Smooth muscle cell (in vitro differentiated cells): ENCODE data around the gene PGLYRP2. TPM values are rescaled to one million over a fixed set of nuclear protein-coding genes. Genes with fewer than 3 reads are reported as not detected.

Source experiments
- DNase-seq: peaks from one replicate; lab custom pipeline; 2025; ENCODE audit not compliant: unreplicated experiment; lab: John Stamatoyannopoulos, UW
- H2AFZ ChIP-seq: fragments of 200-600 bp; sonication (generic); 2 replicates; pipeline ENCODE4 v1.6.0; 2016; ENCODE audit warnings: antibody characterized with exemption, low read depth, mild to moderate bottlenecking
- H3F3A ChIP-seq: fragments of 200-600 bp; sonication (generic); 2 replicates; pipeline ENCODE4 v1.6.0; 2017; ENCODE audit warnings: antibody characterized with exemption, low read depth
- H3K27ac ChIP-seq: fragments of 200-600 bp; sonication (generic); 2 replicates; pipeline ENCODE4 v1.5.1; 2016; ENCODE audit warnings: low read depth, mild to moderate bottlenecking
- H3K27me3 ChIP-seq: fragments of 200-600 bp; sonication (generic); 2 replicates; pipeline ENCODE4 v1.6.1; 2016; ENCODE audit warnings: low read depth, mild to moderate bottlenecking
- H3K36me3 ChIP-seq: fragments of 200-600 bp; sonication (generic); 2 replicates; pipeline ENCODE4 v1.5.1; 2016; ENCODE audit warnings: low read depth
- H3K4me1 ChIP-seq: fragments of 200-600 bp; sonication (generic); 2 replicates; pipeline ENCODE4 v1.5.1; 2016; ENCODE audit warnings: low read depth
- H3K4me2 ChIP-seq: fragments of 200-600 bp; sonication (generic); 2 replicates; pipeline ENCODE4 v1.6.0; 2016; ENCODE audit warnings: mild to moderate bottlenecking
- H3K4me3 ChIP-seq: fragments of 200-600 bp; sonication (generic); 2 replicates; pipeline ENCODE4 v1.5.1; 2016; ENCODE audit warnings: mild to moderate bottlenecking
- H3K79me2 ChIP-seq: fragments of 200-600 bp; sonication (generic); 2 replicates; pipeline ENCODE4 v1.6.0; 2016; ENCODE audit warnings: low read depth, mild to moderate bottlenecking
- H3K9ac ChIP-seq: fragments of 200-600 bp; sonication (generic); 2 replicates; pipeline ENCODE4 v1.6.0; 2016; ENCODE audit warnings: low read depth
- H3K9me3 ChIP-seq: fragments of 200-600 bp; sonication (generic); replicated peaks from 2 replicates; pipeline ENCODE4 v1.5.1; 2016; ENCODE audit warnings: low read depth
- H4K20me1 ChIP-seq: fragments of 200-600 bp; sonication (generic); 2 replicates; pipeline ENCODE4 v1.6.0; 2016; ENCODE audit warnings: low read depth
- CTCF ChIP-seq: fragments of 200-600 bp; sonication (generic); IDR thresholded peaks from 2 replicates; pipeline ENCODE4 v1.5.1; 2017; ENCODE audit warnings: borderline replicate concordance, mild to moderate bottlenecking, antibody characterized with exemption; ENCODE audit not compliant: insufficient read depth, poor library complexity, severe bottlenecking
- WGBS: methylation state at CpG from one replicate; pipeline ENCODE4 v1.1.7; 2016; ENCODE audit warnings: low lambda C conversion rate; 5-methylcytosine and 5-hydroxymethylcytosine counted together
- polyA plus RNA-seq: library from polyadenylated mRNA; unstranded; fragments of >200 nt; fragmentation: Nextera tagmentation; extraction: Ambion mirVana; gene quantifications from 2 replicates; pipeline ENCODE4 v1.2.1, GENCODE V29; 2016
- total RNA-seq: library from RNA; depleted of rRNA; stranded (reverse); fragments of >200 nt; gene quantifications from 2 replicates; pipeline ENCODE4 v1.2.3, GENCODE V29; 2014

Gene PGLYRP2
- total and polyA plus RNA-seq, 2 experiments from 2014 or later, result not detected

DNA sequence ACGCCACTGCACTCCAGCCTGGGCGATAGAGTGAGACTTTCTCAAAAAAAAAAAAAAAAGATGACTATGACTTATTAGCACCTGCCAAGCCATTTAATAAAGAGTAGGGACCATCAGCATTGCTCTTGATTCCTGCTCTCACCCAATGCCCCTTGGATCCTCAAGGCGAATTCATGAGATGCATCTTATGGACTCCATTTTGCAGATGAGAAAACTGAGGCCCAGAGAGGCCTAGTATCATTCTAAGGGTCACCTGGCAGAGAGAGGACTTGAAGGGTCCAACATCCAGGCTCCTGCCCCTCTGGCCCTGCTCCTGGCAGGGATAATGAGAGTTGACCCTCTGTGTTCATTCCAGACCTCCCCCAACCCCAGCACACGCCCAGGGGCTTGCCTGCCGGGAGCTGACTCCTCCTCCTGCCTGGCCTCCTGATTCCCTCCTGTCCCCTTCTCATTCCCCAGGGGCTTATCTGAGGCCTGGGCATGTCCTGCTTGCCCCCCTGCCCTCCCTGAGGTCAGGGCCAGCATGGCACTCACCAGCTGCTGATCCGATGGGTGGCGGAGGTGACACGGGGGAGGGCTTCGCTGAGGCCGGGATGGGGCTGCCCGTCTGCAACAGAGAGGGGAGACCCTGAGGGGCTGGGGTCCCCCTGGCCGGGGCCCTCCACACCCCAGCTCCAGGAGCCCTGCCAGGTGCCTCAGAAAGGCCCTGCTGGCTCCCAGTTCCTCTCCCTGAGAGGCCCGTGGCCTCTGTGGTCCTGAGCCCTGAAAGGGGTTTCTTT, 37.0 kb downstream of the PGLYRP2 start:
- Histone ChIP-seq H3K4me1 (no peaks in the 10 kb centered on the region), H3K27ac (no peak overlapping the region), H3K4me3 (no peak overlapping the region), H3K9me3 (no peaks in the 10 kb centered on the region), H3K9ac (no peak overlapping the region), H4K20me1 (no peaks in the 10 kb centered on the region), H2AFZ (no peak overlapping the region), H3K4me2 (no peak overlapping the region), H3K79me2 (no peaks in the 10 kb centered on the region), H3K36me3 (no peaks in the 10 kb centered on the region), H3K27me3 (no peaks in the 10 kb centered on the region), H3F3A (no peaks in the 10 kb centered on the region)
- DNase-seq, result no peak
- TF ChIP-seq CTCF, result no peak
- WGBS, result 94% methylated on average over 13 of the region's 13 CpGs

GRCh38 chr19:15441317-15441716, 38.0 kb downstream of the PGLYRP2 start:
- no peaks in the 10 kb centered on the region for H3K79me2 ChIP-seq
- no peak overlapping the region for H2AFZ ChIP-seq
- 89% methylated on average over 3 of the region's 3 CpGs for WGBS
- no peaks in the 10 kb centered on the region for H3K9me3 ChIP-seq
- H3K36me3 ChIP-seq, result no peaks in the 10 kb centered on the region
- no peaks in the 10 kb centered on the region for H4K20me1 ChIP-seq
- no peak overlapping the region for H3K9ac ChIP-seq
- H3K27me3 ChIP-seq, result no peaks in the 10 kb centered on the region
- TF ChIP-seq CTCF, result no peak
- H3K4me3 ChIP-seq, result no peak overlapping the region
- no peak overlapping the region for H3K4me2 ChIP-seq
- no peaks in the 10 kb centered on the region for H3F3A ChIP-seq
- H3K27ac ChIP-seq, result no peak overlapping the region
- no peaks in the 10 kb centered on the region for H3K4me1 ChIP-seq
- no peak for DNase-seq

DNA sequence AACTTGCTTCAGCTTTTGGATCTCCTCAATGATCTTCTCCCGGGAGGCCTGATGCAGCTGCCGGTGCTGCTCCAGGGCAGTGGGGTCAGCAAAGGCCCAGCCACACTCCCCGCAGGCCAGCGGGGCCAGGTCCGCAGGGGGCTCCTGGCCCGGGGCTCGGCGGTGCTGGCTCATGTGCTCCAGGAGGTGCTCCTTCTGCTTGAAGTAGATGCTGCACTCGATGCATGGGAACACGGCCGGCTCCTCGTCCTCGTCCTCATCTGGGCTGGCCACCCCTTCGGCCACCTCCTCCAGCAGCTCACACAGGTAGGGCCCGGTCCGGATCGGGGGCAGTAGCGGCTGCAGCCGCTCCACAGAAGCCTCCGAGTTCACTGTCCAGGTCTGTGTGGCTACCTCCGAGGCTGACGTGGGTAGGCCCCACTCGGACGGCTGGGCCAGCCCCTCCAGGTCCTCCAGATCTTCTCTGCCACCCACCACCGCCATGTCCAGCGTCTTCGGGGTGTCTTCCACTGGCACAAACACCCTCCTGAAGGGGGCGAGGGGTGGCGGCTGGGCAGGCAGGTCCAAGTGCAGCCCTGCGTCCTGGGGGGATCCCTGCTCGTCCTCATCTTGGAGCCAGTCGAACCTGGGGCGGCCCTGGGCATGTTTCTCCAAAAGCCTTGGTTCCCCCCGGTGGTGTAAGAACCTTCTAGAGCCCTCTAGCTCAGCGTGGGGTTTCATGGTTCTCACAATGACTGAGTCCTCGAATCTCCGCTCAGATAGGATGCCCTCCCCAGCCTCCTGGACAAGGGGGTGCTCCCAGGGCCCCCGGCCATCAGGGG, 39.3 kb downstream of the PGLYRP2 start:
- 95% methylated on average over 31 of the region's 38 CpGs for WGBS
- DNase-seq, result no peak
- H3K9me3 ChIP-seq, result no peaks in the 10 kb centered on the region
- no peaks in the 10 kb centered on the region for H4K20me1 ChIP-seq
- H3K4me1 ChIP-seq, result no peaks in the 10 kb centered on the region
- H2AFZ ChIP-seq, result no peak overlapping the region
- H3K4me2 ChIP-seq, result no peak overlapping the region
- H3K79me2 ChIP-seq, result no peaks in the 10 kb centered on the region
- H3K4me3 ChIP-seq, result no peak overlapping the region
- H3K9ac ChIP-seq, result no peak overlapping the region
- no peaks in the 10 kb centered on the region for H3K36me3 ChIP-seq
- H3F3A ChIP-seq, result no peaks in the 10 kb centered on the region
- TF ChIP-seq CTCF, result no peak
- no peak overlapping the region for H3K27ac ChIP-seq
- H3K27me3 ChIP-seq, result no peaks in the 10 kb centered on the region
